HepG2 (cell line): ENCODE results near the gene YIPF3. TPM values are rescaled to one million over a fixed set of nuclear protein-coding genes. Genes with fewer than 3 reads are reported as not detected.
A peak's percentile ranks its signal among the peaks of the same experiment; 100 is the strongest.

ENCODE experiments used
- DPF2 ChIP-seq: sonication (generic); formaldehyde crosslinking; IDR thresholded peaks from 2 replicates; pipeline ENCODE4 v1.4.0; 2020; ENCODE audit warnings: mild to moderate bottlenecking, low read depth, missing genetic modification reagents, borderline replicate concordance
- FOXA3 ChIP-seq: IDR thresholded peaks from 2 replicates; pipeline ENCODE4 v1.6.1; 2016; ENCODE audit warnings: missing genetic modification reagents, missing compliant biosample characterization
- FOXK2 ChIP-seq: fragments of 450-650 bp; IDR thresholded peaks from 2 replicates; pipeline ENCODE4 v1.6.1; 2016
- ZNF329 ChIP-seq: sonication (generic); formaldehyde crosslinking; IDR thresholded peaks from 2 replicates; pipeline ENCODE4 v1.9.0; 2021; ENCODE audit warnings: low read depth, mild to moderate bottlenecking, missing genetic modification reagents
- polyA plus RNA-seq, 8 experiments: library from polyadenylated mRNA; depleted of rRNA in 3 of 8; stranded (reverse) in 7 of 8; unstranded in 1 of 8; fragments of >200 nt; fragmentation: Illumina TruSeq in 4 of 8; extraction: Trizol in 4 of 8; gene quantifications; 2 replicates each; pipeline versions ENCODE4 v1.2.1 to v1.2.3, GENCODE V29; 2011 to 2016; ENCODE audit warnings: low read depth in 4 of 8, missing spikeins in 1 of 8, mixed read lengths in 1 of 8; ENCODE audit not compliant: insufficient read depth in 1 of 8
- total RNA-seq, 5 experiments: library from RNA; depleted of rRNA; stranded (reverse); fragments of >200 nt; fragmentation: Illumina TruSeq; extraction: Trizol; gene quantifications; 2 replicates each; pipeline ENCODE4 v1.2.3, GENCODE V29; 2016; ENCODE audit warnings: low read depth in 1 of 5
- TF ChIP-seq, protein P1 (sequence below): sonication (generic); formaldehyde crosslinking; IDR thresholded peaks from 2 replicates; pipeline ENCODE4 v1.9.0; 2021; ENCODE audit warnings: mild to moderate bottlenecking, missing genetic modification reagents
- TF ChIP-seq, protein P2 (sequence below): sonication (generic); formaldehyde crosslinking; IDR thresholded peaks from 2 replicates; pipeline ENCODE4 v1.4.0; 2020; ENCODE audit warnings: missing genetic modification reagents, borderline replicate concordance
- TF ChIP-seq, protein P3 (sequence below): sonication (generic); formaldehyde crosslinking; conservative IDR thresholded peaks from 2 replicates; pipeline ENCODE4 v1.8.1; 2023; ENCODE audit warnings: missing genetic modification reagents
- TF ChIP-seq, protein P4 (sequence below): sonication (generic); formaldehyde crosslinking; IDR thresholded peaks from 2 replicates; pipeline ENCODE4 v1.9.0; 2022; ENCODE audit warnings: low read depth, missing genetic modification reagents
- TF ChIP-seq, protein P5 (sequence below): sonication (generic); formaldehyde crosslinking; IDR thresholded peaks from 2 replicates; pipeline ENCODE4 v1.4.0; 2020; ENCODE audit warnings: missing genetic modification reagents, mild to moderate bottlenecking, borderline replicate concordance

YIPF3 gene
- total and polyA plus RNA-seq, 2 of the 13 experiments (the other 11 are each of a cell fraction or from before 2014, with no cell fraction given), result 107 to 206 TPM

DNA sequence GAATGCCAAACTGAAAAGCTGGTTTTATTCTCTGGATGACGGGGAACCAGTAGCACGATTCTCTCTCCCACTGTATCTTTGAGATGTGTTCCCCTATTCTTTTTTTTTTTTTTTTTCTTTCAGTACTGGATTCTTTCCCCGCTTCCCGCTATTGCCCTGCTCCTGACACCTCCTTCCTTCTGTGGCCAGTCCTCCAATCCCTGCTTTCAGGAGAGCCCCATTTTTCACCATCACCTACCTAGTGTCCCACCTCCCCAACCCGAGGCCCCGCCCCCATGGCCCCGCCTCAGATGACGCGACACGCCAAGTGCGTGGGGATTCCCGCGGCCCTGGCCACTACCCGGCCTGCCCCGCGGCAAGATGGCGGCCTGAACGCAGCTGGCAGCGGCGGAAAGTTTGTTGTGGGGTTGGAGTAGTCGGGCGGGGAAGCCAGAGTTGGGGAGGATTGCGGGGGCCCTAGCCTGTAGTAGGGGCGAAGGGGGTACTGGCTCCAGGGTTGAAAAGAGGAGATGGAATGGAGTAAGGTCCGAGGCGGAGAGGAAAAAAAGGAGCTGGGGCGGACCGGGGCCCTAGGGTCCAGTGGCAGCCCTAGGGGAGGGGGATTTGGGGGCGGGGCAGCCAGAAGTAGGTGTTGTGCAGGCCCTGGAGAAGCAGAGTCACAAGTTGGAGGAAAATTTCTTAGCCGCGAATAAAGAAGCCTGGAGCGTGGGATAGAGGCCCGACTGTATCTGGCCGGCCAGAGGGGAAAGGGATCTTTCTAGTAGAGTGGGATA lies 39.3 kb downstream of the YIPF3 start, which contains the start of gene TJAP1 (continued):
- TF ChIP-seq, protein P1, sequence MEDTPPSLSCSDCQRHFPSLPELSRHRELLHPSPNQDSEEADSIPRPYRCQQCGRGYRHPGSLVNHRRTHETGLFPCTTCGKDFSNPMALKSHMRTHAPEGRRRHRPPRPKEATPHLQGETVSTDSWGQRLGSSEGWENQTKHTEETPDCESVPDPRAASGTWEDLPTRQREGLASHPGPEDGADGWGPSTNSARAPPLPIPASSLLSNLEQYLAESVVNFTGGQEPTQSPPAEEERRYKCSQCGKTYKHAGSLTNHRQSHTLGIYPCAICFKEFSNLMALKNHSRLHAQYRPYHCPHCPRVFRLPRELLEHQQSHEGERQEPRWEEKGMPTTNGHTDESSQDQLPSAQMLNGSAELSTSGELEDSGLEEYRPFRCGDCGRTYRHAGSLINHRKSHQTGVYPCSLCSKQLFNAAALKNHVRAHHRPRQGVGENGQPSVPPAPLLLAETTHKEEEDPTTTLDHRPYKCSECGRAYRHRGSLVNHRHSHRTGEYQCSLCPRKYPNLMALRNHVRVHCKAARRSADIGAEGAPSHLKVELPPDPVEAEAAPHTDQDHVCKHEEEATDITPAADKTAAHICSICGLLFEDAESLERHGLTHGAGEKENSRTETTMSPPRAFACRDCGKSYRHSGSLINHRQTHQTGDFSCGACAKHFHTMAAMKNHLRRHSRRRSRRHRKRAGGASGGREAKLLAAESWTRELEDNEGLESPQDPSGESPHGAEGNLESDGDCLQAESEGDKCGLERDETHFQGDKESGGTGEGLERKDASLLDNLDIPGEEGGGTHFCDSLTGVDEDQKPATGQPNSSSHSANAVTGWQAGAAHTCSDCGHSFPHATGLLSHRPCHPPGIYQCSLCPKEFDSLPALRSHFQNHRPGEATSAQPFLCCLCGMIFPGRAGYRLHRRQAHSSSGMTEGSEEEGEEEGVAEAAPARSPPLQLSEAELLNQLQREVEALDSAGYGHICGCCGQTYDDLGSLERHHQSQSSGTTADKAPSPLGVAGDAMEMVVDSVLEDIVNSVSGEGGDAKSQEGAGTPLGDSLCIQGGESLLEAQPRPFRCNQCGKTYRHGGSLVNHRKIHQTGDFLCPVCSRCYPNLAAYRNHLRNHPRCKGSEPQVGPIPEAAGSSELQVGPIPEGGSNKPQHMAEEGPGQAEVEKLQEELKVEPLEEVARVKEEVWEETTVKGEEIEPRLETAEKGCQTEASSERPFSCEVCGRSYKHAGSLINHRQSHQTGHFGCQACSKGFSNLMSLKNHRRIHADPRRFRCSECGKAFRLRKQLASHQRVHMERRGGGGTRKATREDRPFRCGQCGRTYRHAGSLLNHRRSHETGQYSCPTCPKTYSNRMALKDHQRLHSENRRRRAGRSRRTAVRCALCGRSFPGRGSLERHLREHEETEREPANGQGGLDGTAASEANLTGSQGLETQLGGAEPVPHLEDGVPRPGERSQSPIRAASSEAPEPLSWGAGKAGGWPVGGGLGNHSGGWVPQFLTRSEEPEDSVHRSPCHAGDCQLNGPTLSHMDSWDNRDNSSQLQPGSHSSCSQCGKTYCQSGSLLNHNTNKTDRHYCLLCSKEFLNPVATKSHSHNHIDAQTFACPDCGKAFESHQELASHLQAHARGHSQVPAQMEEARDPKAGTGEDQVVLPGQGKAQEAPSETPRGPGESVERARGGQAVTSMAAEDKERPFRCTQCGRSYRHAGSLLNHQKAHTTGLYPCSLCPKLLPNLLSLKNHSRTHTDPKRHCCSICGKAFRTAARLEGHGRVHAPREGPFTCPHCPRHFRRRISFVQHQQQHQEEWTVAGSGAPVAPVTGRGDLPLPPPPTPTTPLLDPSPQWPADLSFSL, result no peak
- TF ChIP-seq DPF2 (0 out of 2 replicates have a peak, but pooled peaks have one; percentile 20), FOXA3 (CRISPR knock-in tag) (peak; percentile 33; the same call in 1 of the 2 replicates), FOXK2 (no peak), ZNF329 (CRISPR knock-in tag) (no peak)
- TF ChIP-seq, protein P2, sequence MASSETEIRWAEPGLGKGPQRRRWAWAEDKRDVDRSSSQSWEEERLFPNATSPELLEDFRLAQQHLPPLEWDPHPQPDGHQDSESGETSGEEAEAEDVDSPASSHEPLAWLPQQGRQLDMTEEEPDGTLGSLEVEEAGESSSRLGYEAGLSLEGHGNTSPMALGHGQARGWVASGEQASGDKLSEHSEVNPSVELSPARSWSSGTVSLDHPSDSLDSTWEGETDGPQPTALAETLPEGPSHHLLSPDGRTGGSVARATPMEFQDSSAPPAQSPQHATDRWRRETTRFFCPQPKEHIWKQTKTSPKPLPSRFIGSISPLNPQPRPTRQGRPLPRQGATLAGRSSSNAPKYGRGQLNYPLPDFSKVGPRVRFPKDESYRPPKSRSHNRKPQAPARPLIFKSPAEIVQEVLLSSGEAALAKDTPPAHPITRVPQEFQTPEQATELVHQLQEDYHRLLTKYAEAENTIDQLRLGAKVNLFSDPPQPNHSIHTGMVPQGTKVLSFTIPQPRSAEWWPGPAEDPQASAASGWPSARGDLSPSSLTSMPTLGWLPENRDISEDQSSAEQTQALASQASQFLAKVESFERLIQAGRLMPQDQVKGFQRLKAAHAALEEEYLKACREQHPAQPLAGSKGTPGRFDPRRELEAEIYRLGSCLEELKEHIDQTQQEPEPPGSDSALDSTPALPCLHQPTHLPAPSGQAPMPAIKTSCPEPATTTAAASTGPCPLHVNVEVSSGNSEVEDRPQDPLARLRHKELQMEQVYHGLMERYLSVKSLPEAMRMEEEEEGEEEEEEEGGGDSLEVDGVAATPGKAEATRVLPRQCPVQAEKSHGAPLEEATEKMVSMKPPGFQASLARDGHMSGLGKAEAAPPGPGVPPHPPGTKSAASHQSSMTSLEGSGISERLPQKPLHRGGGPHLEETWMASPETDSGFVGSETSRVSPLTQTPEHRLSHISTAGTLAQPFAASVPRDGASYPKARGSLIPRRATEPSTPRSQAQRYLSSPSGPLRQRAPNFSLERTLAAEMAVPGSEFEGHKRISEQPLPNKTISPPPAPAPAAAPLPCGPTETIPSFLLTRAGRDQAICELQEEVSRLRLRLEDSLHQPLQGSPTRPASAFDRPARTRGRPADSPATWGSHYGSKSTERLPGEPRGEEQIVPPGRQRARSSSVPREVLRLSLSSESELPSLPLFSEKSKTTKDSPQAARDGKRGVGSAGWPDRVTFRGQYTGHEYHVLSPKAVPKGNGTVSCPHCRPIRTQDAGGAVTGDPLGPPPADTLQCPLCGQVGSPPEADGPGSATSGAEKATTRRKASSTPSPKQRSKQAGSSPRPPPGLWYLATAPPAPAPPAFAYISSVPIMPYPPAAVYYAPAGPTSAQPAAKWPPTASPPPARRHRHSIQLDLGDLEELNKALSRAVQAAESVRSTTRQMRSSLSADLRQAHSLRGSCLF (CRISPR knock-in tag), result no peak
- TF ChIP-seq, protein P3, sequence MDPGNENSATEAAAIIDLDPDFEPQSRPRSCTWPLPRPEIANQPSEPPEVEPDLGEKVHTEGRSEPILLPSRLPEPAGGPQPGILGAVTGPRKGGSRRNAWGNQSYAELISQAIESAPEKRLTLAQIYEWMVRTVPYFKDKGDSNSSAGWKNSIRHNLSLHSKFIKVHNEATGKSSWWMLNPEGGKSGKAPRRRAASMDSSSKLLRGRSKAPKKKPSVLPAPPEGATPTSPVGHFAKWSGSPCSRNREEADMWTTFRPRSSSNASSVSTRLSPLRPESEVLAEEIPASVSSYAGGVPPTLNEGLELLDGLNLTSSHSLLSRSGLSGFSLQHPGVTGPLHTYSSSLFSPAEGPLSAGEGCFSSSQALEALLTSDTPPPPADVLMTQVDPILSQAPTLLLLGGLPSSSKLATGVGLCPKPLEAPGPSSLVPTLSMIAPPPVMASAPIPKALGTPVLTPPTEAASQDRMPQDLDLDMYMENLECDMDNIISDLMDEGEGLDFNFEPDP (CRISPR knock-in tag), result no peak
- TF ChIP-seq, protein P4, sequence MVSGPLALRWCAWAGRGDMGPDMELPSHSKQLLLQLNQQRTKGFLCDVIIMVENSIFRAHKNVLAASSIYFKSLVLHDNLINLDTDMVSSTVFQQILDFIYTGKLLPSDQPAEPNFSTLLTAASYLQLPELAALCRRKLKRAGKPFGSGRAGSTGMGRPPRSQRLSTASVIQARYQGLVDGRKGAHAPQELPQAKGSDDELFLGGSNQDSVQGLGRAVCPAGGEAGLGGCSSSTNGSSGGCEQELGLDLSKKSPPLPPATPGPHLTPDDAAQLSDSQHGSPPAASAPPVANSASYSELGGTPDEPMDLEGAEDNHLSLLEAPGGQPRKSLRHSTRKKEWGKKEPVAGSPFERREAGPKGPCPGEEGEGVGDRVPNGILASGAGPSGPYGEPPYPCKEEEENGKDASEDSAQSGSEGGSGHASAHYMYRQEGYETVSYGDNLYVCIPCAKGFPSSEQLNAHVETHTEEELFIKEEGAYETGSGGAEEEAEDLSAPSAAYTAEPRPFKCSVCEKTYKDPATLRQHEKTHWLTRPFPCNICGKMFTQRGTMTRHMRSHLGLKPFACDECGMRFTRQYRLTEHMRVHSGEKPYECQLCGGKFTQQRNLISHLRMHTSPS (CRISPR knock-in tag), result no peak
- TF ChIP-seq, protein P5, sequence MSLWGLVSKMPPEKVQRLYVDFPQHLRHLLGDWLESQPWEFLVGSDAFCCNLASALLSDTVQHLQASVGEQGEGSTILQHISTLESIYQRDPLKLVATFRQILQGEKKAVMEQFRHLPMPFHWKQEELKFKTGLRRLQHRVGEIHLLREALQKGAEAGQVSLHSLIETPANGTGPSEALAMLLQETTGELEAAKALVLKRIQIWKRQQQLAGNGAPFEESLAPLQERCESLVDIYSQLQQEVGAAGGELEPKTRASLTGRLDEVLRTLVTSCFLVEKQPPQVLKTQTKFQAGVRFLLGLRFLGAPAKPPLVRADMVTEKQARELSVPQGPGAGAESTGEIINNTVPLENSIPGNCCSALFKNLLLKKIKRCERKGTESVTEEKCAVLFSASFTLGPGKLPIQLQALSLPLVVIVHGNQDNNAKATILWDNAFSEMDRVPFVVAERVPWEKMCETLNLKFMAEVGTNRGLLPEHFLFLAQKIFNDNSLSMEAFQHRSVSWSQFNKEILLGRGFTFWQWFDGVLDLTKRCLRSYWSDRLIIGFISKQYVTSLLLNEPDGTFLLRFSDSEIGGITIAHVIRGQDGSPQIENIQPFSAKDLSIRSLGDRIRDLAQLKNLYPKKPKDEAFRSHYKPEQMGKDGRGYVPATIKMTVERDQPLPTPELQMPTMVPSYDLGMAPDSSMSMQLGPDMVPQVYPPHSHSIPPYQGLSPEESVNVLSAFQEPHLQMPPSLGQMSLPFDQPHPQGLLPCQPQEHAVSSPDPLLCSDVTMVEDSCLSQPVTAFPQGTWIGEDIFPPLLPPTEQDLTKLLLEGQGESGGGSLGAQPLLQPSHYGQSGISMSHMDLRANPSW, result 0 out of 2 replicates have a peak, but pooled peaks have one; percentile 34
